Mucosa of gallbladder (tissue), 1 donor: ENCODE measurements around the gene SHE. TPM values are rescaled to one million over a fixed set of nuclear protein-coding genes. Genes with fewer than 3 reads are reported as not detected.

Experiments
- DNase-seq: peaks from one replicate; pipeline ENCODE4 v3.0.0-alpha.2; 2020; ENCODE audit warnings: low spot score
- total RNA-seq: library from RNA; stranded (reverse); gene quantifications from one replicate; pipeline ENCODE4 v1.2.1, GENCODE V29; 2021
- donor health status: DM: no; HTN: no; CAD: no.

SHE gene
- total RNA-seq, 1 donor from 2014 or later, result 6.2 TPM

DNA sequence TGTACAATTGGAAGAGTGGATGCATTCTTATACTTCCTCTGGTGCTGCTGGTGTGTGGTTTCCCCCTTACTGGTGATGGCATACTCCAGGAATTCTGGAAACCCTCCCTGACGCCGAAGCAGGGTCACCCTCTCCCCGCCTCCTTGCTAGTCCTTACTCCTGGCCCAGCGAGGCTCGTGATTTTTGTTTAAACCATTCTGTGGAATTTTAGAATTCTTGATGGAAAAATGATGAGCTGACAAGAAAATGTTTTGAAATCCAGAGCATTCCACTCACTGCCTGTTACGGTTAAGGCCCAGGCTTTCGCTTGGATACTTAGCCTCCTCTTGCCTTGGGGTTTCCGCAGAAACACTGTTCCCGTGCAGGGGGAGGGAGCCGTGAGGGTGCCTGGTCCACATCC, 55.9 kb downstream of the SHE start:
- DNase-seq, result peak; percentile 40

DNA sequence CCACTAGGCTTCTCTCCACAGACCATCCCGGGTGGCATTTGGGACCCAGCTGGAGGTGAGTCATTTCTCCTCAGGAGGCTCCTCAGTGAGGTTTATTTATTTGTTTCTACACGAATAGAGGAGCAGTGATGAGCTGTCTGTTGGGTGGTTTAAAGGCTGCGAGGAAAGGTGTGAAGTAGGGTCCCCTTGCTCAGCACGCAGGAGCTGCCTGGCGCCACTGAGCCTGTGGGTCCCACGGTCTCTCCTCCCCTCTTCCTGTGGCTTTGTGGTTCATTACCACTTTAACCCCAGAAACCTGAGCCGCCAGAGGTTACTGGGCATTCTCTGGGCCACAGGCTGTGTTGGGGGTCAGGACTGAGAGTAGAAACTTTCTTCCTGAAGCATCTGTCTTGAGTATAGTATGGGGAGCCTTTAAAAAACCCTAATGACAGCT, 57.2 kb downstream of the SHE start:
- DNase-seq, result no peak

DNA sequence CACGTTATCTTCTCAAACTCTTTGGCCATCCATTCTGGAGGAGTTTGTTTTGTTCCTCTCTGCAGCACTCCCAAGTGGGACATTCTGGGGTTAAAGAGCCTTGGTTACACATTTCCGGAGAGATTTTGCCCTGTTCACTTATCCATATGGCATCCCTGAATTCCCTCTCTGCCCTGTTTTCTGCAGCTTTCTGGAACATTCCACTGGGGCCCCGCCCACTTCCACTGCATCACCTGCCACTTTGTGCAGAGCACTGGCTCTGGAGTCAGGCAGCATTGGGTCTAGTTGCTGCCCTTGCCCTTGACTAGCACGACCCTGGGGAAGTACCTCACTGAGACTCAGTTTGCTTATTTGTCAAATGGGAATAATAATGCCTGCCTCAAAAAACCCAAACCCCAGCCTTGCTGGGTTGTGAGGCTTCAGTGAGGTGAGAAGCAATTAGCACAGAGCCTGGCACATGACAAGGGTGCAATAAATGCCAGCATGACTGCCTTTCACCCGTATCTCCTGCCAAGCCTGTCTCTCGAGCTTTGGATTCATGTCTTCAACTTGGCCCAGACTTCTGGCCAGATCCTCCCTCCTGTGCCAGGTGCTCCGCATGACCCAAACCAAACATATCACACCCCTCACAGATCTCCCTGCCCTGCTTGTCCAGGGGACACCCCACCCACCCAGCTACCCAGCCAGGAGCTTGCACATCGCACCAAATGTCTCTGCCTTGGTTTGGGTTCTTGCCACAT, 58.8 kb downstream of the SHE start:
- DNase-seq, result no peak

DNA sequence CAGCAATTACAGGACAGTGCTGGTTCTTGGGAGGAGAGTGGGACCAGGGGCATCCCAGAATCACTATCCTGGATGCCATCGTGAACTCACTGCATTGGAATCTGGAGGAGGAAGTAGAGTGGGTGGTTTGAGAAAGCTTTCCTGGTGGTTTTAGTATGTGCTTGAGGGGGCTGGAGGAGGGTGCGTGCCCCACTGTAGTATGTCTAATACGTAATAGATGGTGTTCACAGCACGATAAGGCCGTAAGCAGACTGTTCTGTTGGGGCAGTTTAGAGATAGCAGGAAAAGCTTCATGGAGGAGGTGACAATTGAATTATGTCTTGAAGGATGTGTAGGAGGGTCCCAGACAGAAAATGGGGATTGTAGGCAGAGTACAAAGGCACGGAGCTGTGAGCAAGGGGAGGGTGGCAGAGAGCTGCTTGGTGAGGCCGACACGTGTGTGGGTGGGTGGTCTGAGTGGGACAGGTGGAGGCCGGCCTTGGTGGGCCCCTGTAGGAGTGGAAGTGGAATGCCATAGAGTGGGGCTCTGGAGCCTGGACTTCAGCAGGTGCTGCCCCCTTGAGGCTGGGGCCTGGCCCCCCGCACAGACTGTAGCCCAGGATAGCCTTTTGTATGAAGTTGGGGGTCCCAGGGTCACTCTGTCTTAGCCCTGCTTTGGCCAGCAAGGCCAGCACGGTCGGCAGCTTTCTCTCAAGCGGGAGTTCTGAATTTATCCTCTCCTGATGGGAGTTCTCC, 60.0 kb downstream of the SHE start:
- DNase-seq, result no peak

DNA sequence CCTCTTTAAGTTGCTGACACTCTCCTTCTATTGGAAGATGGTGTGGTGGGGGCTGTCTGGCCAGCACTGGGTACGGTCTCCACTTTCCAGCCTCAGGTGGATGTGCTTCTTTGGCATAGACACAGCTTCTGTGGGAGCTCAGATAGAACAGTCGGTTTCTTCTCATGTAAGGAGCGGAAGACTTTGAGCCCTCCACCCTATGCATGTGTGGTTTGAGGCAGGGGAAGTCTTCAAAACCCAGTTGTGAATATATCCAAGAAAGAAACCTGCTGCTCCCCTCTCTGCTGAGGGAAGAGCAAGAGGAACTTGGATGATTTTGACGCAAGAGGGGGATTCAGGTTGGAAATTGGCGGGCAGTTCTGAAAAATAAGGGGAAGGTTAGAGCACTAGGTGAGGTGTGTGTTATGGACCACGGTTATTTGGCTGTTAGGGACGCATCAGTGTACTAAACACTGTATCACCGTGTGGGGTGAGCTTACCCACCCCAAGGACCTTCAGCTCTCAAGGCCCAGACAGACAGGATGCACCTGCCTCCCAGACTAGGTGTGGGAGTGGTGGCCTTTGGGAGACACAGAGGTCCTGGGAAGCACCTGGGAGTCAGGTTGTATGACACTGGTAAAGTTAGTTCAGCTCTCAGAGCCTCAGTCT, 60.8 kb downstream of the SHE start:
- DNase-seq, result no peak

DNA sequence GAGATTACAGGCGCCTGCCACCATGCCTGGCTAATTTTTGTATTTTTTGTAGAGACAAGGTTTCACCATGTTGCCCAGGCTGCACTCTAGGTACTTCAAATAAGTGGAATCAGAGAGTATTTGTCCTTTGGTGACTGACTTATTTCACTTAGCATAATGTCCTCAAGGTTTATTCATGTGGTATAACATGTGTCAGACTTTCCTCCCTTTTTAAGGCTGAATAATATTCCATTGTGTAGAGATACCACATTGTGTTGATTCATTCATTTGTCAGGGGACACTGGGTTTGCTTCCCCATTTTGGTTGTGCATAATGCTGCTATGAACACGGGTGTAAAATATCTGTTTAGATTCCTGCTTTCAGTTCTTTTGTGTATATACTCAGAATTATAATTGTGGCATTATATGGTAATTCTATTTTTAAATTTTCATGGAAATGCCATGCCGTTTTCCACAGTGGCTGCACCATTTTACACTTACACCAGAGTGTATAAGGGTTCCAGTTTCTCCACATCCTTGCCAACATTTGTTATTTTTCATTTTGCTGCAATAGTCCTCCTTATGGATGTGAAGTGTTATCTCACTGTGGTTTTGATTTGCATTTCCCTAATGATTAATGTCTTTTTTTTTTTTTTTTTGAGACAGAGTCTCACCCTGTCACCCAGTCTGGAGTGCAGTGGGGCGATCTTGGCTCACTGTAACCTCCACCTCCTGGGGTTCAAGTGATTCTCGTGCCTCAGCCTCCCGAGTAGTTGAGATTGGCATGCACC, 62.0 kb downstream of the SHE start:
- no peak for DNase-seq

DNA sequence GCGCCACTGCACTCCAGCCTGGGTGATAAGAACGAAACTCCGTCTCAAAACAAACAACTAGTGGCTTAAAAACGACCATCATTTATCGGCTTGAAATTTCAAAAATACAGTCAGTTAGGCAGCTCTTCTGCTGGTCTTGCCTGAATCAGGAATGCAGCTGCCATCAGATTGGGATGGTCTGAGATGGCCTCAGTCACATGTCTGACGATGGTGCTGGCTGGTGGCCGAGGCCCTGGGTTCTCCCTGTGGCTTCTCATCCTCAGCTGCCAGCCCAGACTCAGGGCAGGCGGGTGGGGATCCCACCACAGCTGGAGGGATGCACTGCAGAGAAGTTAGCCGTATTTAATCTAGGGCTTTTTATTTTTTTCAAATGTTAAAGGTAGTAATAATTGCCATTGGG, 65.8 kb downstream of the SHE start:
- DNase-seq, result no peak

DNA sequence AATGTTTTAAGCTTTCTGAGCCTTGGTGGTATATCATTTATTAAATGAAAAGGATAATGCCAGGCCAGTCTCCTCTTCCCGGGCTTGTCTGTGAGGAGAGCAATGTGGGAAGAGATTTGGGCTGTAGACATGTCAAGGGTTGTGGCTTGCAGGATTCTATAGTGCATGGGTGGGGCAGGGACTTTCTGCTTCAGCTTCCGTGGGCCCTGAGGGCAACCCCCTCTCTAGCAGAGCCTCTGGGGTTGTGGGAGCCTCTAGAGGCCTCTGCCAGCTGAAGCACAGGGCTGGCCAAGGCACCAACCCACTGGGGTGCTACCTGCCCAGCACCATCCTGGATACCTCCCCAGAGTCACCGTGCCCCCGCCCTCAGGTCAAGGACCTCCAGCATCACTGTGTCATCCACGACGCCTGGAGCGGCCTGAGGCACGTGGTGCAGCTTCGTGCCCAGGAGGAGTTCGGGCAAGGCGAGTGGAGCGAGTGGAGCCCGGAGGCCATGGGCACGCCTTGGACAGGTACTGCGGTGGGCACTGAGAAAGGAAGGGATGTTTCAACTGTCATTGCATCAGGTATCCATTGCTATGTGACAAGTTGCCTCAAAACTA, 66.5 kb downstream of the SHE start:
- no peak for DNase-seq

DNA sequence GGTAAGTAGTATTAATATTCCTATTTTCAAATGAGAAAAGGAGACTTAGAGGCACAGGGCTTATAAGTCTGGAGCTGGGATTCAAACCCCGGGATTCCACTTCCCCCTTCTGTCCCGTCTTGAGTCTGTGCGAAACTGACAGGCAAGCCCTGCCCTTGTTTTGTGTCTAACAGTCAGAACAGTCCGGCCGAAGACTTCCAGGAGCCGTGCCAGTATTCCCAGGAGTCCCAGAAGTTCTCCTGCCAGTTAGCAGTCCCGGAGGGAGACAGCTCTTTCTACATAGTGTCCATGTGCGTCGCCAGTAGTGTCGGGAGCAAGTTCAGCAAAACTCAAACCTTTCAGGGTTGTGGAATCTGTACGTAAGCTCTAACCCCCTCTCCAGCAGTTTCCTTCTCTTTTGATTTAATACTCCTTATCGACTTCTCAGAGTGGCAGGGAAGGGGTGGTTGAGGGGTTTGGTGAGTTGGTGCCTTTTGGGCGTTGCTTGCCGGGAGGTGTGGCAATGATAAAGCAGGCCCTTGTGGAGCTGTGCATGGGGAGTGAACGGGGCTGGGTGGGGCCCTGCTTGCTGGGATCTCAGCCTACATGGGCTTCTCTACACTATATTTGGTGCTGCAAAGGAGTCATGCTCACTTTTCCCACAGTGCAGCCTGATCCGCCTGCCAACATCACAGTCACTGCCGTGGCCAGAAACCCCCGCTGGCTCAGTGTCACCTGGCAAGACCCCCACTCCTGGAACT, 67.7 kb downstream of the SHE start:
- peak; percentile 73 for DNase-seq

DNA sequence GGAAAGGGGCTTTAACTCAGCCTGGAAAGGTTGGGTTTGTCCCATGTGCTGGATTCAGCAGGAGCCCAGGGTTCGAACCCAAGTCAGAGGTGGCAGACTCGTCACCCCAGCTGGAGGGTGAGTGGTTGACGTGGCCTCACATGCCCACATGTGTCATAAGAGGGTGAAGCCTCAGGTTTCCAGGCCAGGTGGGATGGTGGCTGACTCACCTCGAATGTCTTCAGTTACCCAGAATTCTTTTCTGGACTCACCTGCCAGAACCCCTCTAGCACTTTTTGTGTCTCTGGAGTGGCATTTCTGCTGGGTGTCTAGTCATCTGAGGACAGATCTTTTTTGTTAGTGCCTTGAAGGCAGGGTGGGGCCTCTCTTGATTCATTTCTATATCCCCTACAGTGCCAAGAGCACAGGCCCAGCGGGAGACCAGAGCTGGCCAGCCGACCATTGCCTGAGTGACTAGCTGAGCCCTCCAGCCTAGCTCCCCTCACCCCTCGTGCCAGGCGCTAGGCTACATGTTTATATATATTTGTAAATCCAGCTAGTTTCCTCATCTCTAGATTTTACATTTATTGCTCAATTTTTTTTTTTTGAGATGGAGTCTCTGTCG, 68.9 kb downstream of the SHE start:
- DNase-seq, result no peak

DNA sequence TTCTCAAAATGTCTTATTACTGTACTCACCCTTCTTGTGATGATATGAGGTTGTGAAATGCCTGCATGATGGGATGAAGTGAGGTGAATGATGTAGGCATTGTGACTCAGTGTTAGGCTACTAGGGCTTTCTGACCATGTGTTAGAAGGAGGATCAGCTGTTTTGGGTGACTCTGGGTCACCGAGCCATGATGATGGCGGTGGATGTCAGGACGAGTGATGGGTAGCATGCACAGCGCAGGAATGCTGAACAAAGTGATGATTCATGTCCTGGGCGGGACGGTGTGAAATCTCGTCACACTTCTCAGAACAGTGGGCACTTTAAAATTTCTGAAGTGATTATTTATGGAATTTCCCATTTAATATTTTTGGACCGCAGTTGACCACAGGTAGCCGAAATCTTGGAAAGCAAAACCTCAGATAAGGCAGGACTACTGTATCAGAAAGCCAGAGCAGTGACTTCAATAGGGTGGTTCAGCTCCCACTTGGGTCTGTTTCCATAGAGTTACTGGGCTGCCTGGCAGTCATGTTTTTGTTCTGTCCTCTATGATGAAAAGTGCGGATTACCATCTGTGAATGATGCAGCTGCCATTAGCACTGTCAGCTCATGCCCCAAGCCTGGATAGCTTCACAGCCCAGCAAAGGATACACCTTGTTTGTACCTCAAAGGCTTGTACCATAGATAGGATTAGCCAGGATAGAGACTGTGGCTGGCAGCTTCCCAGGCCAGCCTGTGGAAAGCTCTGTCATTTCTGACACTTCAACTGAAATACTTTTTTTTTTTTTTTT, 70.4 kb downstream of the SHE start:
- DNase-seq, result no peak

DNA sequence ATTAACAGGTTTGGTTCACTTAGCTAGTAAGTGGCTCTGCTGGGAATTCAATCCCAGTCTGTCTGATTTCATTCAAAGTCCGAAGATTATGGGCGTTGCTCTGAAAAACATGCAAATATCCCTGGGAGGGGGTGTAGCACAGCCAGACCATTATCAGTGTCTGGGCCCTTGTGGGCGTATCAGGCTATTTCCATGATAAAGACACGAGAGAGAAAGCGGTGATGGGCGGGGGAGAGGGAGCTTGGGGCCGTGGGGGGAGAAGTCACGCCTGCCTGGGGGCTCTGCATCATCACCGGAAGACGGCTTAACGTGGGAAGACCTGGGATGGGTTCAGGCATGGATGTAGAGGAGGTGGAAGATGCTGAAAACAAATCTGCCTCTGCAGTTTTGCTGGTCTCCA, 71.3 kb downstream of the SHE start:
- DNase-seq, result no peak

DNA sequence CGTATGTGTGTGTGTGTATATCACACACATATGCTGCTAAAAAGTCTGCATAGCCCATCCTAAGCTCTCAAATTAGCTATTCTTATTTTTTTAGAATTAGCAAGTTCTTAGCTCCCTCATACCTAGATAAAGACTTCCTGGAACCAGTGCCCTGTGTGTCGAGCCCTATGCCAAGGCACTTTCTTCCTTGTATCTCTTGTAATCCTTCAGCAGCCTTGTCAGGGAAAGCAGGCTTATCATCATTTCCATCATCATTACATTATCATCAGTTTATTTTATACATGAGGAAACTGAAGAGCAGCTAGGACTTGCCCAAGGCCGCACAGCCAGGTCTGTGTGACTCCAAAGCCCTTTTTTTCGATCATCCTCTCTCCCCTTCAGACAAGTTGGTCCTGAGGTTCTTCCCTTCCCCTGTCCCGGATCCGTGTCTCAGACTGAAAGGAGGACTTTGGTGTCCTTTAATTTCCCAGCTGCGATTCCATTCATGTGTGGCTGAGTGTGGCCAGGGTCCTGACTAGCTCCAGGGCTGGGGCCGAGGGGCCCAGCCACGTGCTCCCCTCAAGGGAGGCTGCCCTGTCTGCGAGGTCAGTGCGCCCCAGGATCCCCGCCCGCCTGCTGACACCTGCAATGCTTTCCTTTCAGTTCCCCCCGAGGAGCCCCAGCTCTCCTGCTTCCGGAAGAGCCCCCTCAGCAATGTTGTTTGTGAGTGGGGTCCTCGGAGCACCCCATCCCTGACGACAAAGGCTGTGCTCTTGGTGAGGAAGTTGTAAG, 72.2 kb downstream of the SHE start:
- no peak for DNase-seq

Other genes with a start within 250 kb of the SHE start
- 63.1 TPM for gene HAX1, start 229.8 kb downstream of the SHE start, total RNA-seq
- gene AQP10, start 181.3 kb downstream of the SHE start, total RNA-seq, result 0.32 TPM
- 32.9 TPM for gene ATP8B2, start 176.9 kb downstream of the SHE start, total RNA-seq
- 31.2 TPM for gene IL6R, start 97.1 kb downstream of the SHE start, total RNA-seq
- 2.3 TPM for gene TDRD10, start 193 bp downstream of the SHE start, total RNA-seq
- 84.0 TPM for gene UBE2Q1, start 56.2 kb upstream of the SHE start, total RNA-seq
- 0.17 TPM for gene CHRNB2, start 65.4 kb upstream of the SHE start, total RNA-seq
- 146 TPM for gene ADAR, start 105.8 kb upstream of the SHE start, total RNA-seq